Effector memory CD4-positive, alpha-beta T cell (primary cell): ENCODE measurements around the gene SOWAHA.

Experiments
- DNase-seq, 3 donors: peaks; one replicate each; pipeline ENCODE4 v3.0.0-alpha.2; 2020
- H3K27ac ChIP-seq: 2 replicates; pipeline ENCODE4 v1.7.0; 2013; ENCODE audit warnings: mild to moderate bottlenecking, low read length, moderate library complexity; ENCODE audit not compliant: insufficient read depth, poor library complexity, severe bottlenecking
- H3K27me3 ChIP-seq: replicated peaks from 2 replicates; pipeline ENCODE4 v1.7.0; 2013; ENCODE audit warnings: mild to moderate bottlenecking, low read length; ENCODE audit not compliant: insufficient read depth, control insufficient read depth, poor library complexity, severe bottlenecking
- H3K36me3 ChIP-seq: 2 replicates; pipeline ENCODE4 v1.7.0; 2013; ENCODE audit warnings: mild to moderate bottlenecking, low read length, moderate library complexity; ENCODE audit not compliant: control insufficient read depth, insufficient read depth
- H3K4me1 ChIP-seq: 2 replicates; pipeline ENCODE4 v1.7.0; 2013; ENCODE audit warnings: low read length, mild to moderate bottlenecking; ENCODE audit not compliant: control insufficient read depth, insufficient read depth, poor library complexity, severe bottlenecking
- H3K4me3 ChIP-seq: 2 replicates; pipeline ENCODE4 v1.7.0; 2013; ENCODE audit warnings: low read length, low read depth, mild to moderate bottlenecking; ENCODE audit not compliant: insufficient read depth, poor library complexity, severe bottlenecking
- H3K9me3 ChIP-seq: 2 replicates; pipeline ENCODE4 v1.7.0; 2013; ENCODE audit warnings: mild to moderate bottlenecking, low read length, moderate library complexity; ENCODE audit not compliant: control insufficient read depth

SOWAHA gene

GRCh38 chr5:132771503-132771998 is 41.6 kb upstream of the SOWAHA start:
- no peak for DNase-seq
- Histone ChIP-seq H3K36me3 (no peaks in the 10 kb centered on the region), H3K4me3 (no peak overlapping the region), H3K4me1 (peaks cover 11% of the 10 kb centered on the region), H3K27ac (no peak overlapping the region), H3K9me3 (no peaks in the 10 kb centered on the region), H3K27me3 (no peaks in the 10 kb centered on the region)

GRCh38 chr5:132772291-132773070 is 40.6 kb upstream of the SOWAHA start:
- H3K27me3 ChIP-seq, result no peaks in the 10 kb centered on the region
- H3K4me3 ChIP-seq, result no peak overlapping the region
- H3K36me3 ChIP-seq, result no peaks in the 10 kb centered on the region
- DNase-seq, result no peak
- no peaks in the 10 kb centered on the region for H3K9me3 ChIP-seq
- no peak overlapping the region for H3K27ac ChIP-seq
- H3K4me1 ChIP-seq, result peaks cover 11% of the 10 kb centered on the region

- DNase-seq, result no peak
- no peaks in the 10 kb centered on the region for H3K9me3 ChIP-seq
- H3K36me3 ChIP-seq, result no peaks in the 10 kb centered on the region
- H3K4me1 ChIP-seq, result peaks cover 11% of the 10 kb centered on the region
- H3K27ac ChIP-seq, result no peak overlapping the region
- no peak overlapping the region for H3K4me3 ChIP-seq
- H3K27me3 ChIP-seq, result no peaks in the 10 kb centered on the region
Measured at GRCh38 chr5:132773114-132773513, 40.0 kb upstream of the SOWAHA start.

GRCh38 chr5:132773601-132774355 is 39.3 kb upstream of the SOWAHA start:
- no peak overlapping the region for H3K4me3 ChIP-seq
- no peak for DNase-seq
- no peaks in the 10 kb centered on the region for H3K9me3 ChIP-seq
- H3K4me1 ChIP-seq, result peaks cover 11% of the 10 kb centered on the region
- H3K36me3 ChIP-seq, result no peaks in the 10 kb centered on the region
- no peak overlapping the region for H3K27ac ChIP-seq
- H3K27me3 ChIP-seq, result no peaks in the 10 kb centered on the region

- Histone ChIP-seq H3K27ac (no peak overlapping the region), H3K27me3 (no peaks in the 10 kb centered on the region), H3K4me3 (no peak overlapping the region), H3K9me3 (no peaks in the 10 kb centered on the region), H3K36me3 (no peaks in the 10 kb centered on the region), H3K4me1 (peaks cover 11% of the 10 kb centered on the region)
- DNase-seq, result no peak
Measured at GRCh38 chr5:132774406-132774805, 38.7 kb upstream of the SOWAHA start.

GRCh38 chr5:132774896-132775295 is 38.2 kb upstream of the SOWAHA start:
- Histone ChIP-seq H3K27me3 (no peaks in the 10 kb centered on the region), H3K27ac (no peak overlapping the region), H3K36me3 (no peaks in the 10 kb centered on the region), H3K4me3 (no peak overlapping the region), H3K4me1 (peaks cover 11% of the 10 kb centered on the region), H3K9me3 (no peaks in the 10 kb centered on the region)
- DNase-seq, result no peak

- Histone ChIP-seq H3K4me1 (peaks cover 11% of the 10 kb centered on the region), H3K9me3 (no peaks in the 10 kb centered on the region), H3K27me3 (no peaks in the 10 kb centered on the region), H3K4me3 (no peak overlapping the region), H3K27ac (no peak overlapping the region), H3K36me3 (no peaks in the 10 kb centered on the region)
- no peak for DNase-seq
Measured at GRCh38 chr5:132775476-132775961, 37.6 kb upstream of the SOWAHA start.

- H3K27ac ChIP-seq, result no peak overlapping the region
- peak overlapping the region; percentile 88 for H3K4me3 ChIP-seq
- DNase-seq, result no peak
- H3K36me3 ChIP-seq, result no peaks in the 10 kb centered on the region
- no peaks in the 10 kb centered on the region for H3K27me3 ChIP-seq
- peaks cover 11% of the 10 kb centered on the region for H3K4me1 ChIP-seq
- H3K9me3 ChIP-seq, result no peaks in the 10 kb centered on the region
Measured at GRCh38 chr5:132776131-132776937, 36.8 kb upstream of the SOWAHA start.

GRCh38 chr5:132776938-132777208 is 36.2 kb upstream of the SOWAHA start:
- peak overlapping the region; percentile 88 for H3K4me3 ChIP-seq
- peaks cover 11% of the 10 kb centered on the region for H3K4me1 ChIP-seq
- H3K27me3 ChIP-seq, result no peaks in the 10 kb centered on the region

More at GRCh38 chr5:132776938-132777208, 36.2 kb upstream of the SOWAHA start:
- H3K9me3 ChIP-seq, result no peaks in the 10 kb centered on the region
- DNase-seq, result no peak
- H3K27ac ChIP-seq, result no peak overlapping the region
- H3K36me3 ChIP-seq, result no peaks in the 10 kb centered on the region
